ENCODE results near the gene SFMBT1.

Gene SFMBT1

DNA sequence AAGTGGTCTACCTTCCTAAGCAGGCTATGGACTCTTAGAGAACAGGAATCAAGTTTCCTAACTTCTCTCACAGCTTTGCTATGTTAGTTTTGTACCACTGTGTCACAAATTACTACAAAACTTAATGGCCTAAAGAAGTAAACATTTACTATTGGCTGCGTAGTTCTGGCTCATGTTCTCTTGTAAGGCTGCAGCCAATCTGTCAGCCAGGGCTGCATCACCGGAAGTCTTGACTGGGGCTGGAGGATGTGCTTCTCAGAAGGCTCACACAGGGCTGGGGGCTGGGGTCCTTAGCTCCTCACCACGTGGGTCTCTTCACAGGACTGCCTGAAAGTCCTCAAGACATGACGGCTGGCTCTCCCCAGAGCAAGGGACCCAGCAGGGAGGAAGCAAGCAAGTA lies 164.0 kb downstream of the SFMBT1 start:
- H3K4me1 ChIP-seq (ENCODE audit: control insufficient read depth, insufficient read depth, low read length, poor library complexity, severe bottlenecking): no peaks in the 10 kb centered on the region
- 85 to 98% methylated on average over 4 of the region's 4 CpGs for WGBS, 2 experiments (ENCODE audit: insufficient coverage in 2 of 2)
- H3K36me3 ChIP-seq (ENCODE audit: control insufficient read depth, insufficient read depth, low read length): no peaks in the 10 kb centered on the region
- no peaks in the 10 kb centered on the region for H3K9me3 ChIP-seq (ENCODE audit: control insufficient read depth, low read length)
- H3K4me3 ChIP-seq (ENCODE audit: extremely low read depth, insufficient read depth, low read length, poor library complexity, severe bottlenecking): no peak overlapping the region
- H3K27ac ChIP-seq (ENCODE audit: low read depth, low read length, severe bottlenecking): no peak overlapping the region

DNA sequence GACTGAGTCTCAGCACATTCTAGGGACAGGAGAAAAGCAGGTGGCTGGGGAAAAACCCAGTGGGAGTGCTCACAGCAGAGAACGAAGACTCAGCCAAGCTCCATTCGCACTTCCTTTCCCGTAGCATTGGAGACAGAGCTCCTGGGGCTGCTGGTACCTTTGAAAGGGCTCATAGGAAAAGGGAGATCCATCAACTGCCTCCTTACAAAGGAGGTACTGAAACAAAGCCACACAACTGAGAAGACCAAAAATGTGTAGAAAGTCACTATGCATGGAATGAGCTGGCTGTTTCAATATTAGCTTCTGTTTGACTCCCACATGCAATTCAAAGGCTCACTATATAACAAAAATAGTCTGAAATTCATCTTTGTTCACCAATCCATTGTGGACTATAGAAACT lies 165.4 kb downstream of the SFMBT1 start:
- H3K4me3 ChIP-seq (ENCODE audit: extremely low read depth, insufficient read depth, low read length, poor library complexity, severe bottlenecking): no peak overlapping the region
- no peak overlapping the region for H3K27ac ChIP-seq (ENCODE audit: low read depth, low read length, severe bottlenecking)
- no peaks in the 10 kb centered on the region for H3K36me3 ChIP-seq (ENCODE audit: control insufficient read depth, insufficient read depth, low read length)
- H3K9me3 ChIP-seq (ENCODE audit: control insufficient read depth, low read length): no peaks in the 10 kb centered on the region
- H3K4me1 ChIP-seq (ENCODE audit: control insufficient read depth, insufficient read depth, low read length, poor library complexity, severe bottlenecking): no peaks in the 10 kb centered on the region
- 88 to 90% methylated on average over 2 to 3 of the region's 3 CpGs for WGBS, 2 experiments (ENCODE audit: insufficient coverage in 2 of 2)

DNA sequence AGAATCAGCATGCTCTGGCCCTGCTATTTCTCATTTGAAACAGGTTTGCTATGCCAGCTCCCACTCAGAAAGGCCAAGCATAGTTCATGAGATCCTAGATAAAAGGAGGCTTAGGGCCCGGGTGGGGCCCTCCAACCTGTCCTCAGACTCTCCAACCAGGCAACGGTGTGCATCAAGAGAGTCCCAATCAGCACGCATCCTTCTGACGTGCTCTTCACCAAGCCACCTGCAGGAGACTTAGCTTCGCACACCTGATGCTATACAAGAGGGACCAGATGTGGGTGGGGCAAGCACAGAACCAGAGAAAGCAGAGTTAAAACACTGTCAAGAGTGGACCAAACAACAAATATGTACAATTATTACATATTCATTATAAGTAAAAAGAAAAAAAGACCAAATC lies 165.8 kb downstream of the SFMBT1 start:
- WGBS, 2 experiments (ENCODE audit: insufficient coverage in 2 of 2): 81 to 89% methylated on average over 3 to 4 of the region's 5 CpGs
- no peak overlapping the region for H3K27ac ChIP-seq (ENCODE audit: low read depth, low read length, severe bottlenecking)
- no peaks in the 10 kb centered on the region for H3K9me3 ChIP-seq (ENCODE audit: control insufficient read depth, low read length)
- no peaks in the 10 kb centered on the region for H3K4me1 ChIP-seq (ENCODE audit: control insufficient read depth, insufficient read depth, low read length, poor library complexity, severe bottlenecking)
- H3K36me3 ChIP-seq (ENCODE audit: control insufficient read depth, insufficient read depth, low read length): no peaks in the 10 kb centered on the region
- no peak overlapping the region for H3K4me3 ChIP-seq (ENCODE audit: extremely low read depth, insufficient read depth, low read length, poor library complexity, severe bottlenecking)

DNA sequence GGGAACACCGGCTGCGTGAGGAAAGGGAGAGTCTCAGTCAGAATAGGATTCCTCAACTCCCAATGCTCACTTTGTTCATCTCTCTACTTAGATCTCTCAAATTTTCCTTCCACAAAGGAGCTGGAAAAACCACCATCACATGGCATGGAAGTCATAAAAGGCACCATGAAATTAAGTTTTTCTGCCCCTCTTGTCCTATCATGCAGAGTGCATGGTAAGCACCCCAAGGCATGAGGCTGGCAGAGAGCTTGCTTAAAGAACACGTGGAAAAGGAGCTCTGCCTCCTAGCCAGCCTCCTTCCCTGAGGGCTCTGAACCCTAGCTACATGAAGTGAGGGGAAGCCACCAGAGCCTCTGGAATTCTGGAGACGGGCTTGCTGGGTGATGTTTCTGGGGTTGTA lies 166.3 kb downstream of the SFMBT1 start:
- Histone ChIP-seq H3K9me3 (ENCODE audit: control insufficient read depth, low read length) (no peaks in the 10 kb centered on the region), H3K4me1 (ENCODE audit: control insufficient read depth, insufficient read depth, low read length, poor library complexity, severe bottlenecking) (no peaks in the 10 kb centered on the region), H3K36me3 (ENCODE audit: control insufficient read depth, insufficient read depth, low read length) (no peaks in the 10 kb centered on the region), H3K27ac (ENCODE audit: low read depth, low read length, severe bottlenecking) (no peak overlapping the region), H3K4me3 (ENCODE audit: extremely low read depth, insufficient read depth, low read length, poor library complexity, severe bottlenecking) (no peak overlapping the region)
- 90 to 100% methylated on average over 3 of the region's 4 CpGs for WGBS, 2 experiments (ENCODE audit: insufficient coverage in 2 of 2)

DNA sequence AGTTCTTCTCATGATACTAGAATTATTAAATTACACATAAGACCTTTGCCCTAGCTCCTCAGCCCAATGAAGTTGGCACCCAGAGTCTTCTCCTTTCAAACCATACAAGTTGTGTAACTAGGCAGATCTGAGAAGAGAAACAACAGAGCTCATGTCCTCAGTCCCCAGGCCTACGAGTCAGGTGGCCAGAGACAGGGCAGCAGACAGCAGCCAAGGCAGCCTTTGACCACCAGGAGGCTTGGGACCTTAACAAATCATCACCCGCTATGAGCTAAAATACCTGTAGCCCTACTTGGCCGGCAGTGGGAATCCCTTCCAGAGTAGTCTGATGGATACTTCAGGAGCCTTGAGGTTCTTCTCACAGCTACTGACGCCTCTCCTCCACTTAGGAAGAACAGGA lies 166.8 kb downstream of the SFMBT1 start:
- no peaks in the 10 kb centered on the region for H3K36me3 ChIP-seq (ENCODE audit: control insufficient read depth, insufficient read depth, low read length)
- H3K27ac ChIP-seq (ENCODE audit: low read depth, low read length, severe bottlenecking): no peak overlapping the region
- 80 to 92% methylated on average over 2 to 3 of the region's 4 CpGs for WGBS, 2 experiments (ENCODE audit: insufficient coverage in 2 of 2)
- H3K4me3 ChIP-seq (ENCODE audit: extremely low read depth, insufficient read depth, low read length, poor library complexity, severe bottlenecking): no peak overlapping the region
- no peaks in the 10 kb centered on the region for H3K9me3 ChIP-seq (ENCODE audit: control insufficient read depth, low read length)
- H3K4me1 ChIP-seq (ENCODE audit: control insufficient read depth, insufficient read depth, low read length, poor library complexity, severe bottlenecking): no peaks in the 10 kb centered on the region

DNA sequence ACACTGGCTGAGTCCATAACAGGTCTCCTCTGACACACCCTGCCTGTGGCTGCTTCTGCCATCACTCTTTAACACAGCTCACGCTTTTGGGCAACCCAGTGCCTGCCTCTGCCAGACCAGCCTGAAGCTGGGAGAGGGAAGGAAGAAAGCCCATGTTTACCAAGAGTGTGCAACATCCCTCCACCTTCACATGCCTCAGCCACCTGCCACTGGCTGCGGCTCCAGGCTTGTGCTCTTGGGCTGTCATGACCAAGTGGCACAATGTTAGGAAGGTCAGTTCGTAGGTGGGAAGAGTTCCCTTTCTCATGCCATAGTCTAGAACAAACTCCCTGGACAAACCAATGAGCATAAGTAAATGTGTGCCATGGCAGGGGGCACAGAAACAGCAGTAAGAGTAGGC lies 168.8 kb downstream of the SFMBT1 start:
- no peak overlapping the region for H3K27ac ChIP-seq (ENCODE audit: low read depth, low read length, severe bottlenecking)
- 100% methylated on average over 1 of the region's 3 CpGs; no CpG with 5 or more reads in 1 of the 2 experiments for WGBS, 2 experiments (ENCODE audit: insufficient coverage in 2 of 2)
- H3K4me3 ChIP-seq (ENCODE audit: extremely low read depth, insufficient read depth, low read length, poor library complexity, severe bottlenecking): no peak overlapping the region
- H3K36me3 ChIP-seq (ENCODE audit: control insufficient read depth, insufficient read depth, low read length): no peaks in the 10 kb centered on the region
- H3K9me3 ChIP-seq (ENCODE audit: control insufficient read depth, low read length): no peaks in the 10 kb centered on the region
- H3K4me1 ChIP-seq (ENCODE audit: control insufficient read depth, insufficient read depth, low read length, poor library complexity, severe bottlenecking): no peaks in the 10 kb centered on the region

DNA sequence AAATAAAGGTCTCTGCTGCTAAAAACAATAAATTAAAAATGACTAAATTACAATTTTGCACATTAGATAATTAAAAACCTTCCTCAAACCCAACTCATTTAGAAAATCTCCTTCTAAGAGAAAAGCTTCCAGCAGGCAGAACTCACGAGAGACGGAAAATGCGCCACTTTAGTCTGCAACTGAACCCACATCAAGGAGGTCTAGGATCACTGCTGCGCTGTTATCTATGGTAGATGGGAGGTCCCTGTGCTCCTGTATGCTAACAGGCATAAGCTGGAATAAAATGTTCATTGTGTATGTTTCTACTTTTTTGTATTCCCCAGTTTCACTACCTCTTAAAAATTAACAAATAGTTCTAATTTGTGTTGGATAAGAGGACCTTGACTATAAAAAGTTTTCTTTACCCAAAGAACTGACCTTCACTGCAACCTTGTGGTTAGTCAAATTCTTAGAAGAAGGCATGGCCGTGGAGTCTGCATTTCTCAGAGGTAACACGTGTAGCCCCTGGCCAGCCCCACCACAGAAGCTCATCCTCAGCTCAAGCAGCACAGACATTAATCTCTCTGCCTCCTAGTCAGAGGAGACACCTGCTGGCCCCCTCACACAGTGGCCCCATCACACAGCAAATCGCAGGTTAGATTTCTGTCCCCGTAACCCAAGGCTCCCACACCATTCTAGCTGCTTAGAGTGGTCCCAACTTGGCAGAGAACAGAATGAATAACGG lies 170.8 kb downstream of the SFMBT1 start:
- H3K36me3 ChIP-seq (ENCODE audit: control insufficient read depth, insufficient read depth, low read length): no peaks in the 10 kb centered on the region
- no peaks in the 10 kb centered on the region for H3K4me1 ChIP-seq (ENCODE audit: control insufficient read depth, insufficient read depth, low read length, poor library complexity, severe bottlenecking)
- 79 to 86% methylated on average over 6 of the region's 9 CpGs for WGBS, 2 experiments (ENCODE audit: insufficient coverage in 2 of 2)
- no peaks in the 10 kb centered on the region for H3K9me3 ChIP-seq (ENCODE audit: control insufficient read depth, low read length)
- H3K4me3 ChIP-seq (ENCODE audit: extremely low read depth, insufficient read depth, low read length, poor library complexity, severe bottlenecking): no peak overlapping the region
- H3K27ac ChIP-seq (ENCODE audit: low read depth, low read length, severe bottlenecking): no peak overlapping the region

DNA sequence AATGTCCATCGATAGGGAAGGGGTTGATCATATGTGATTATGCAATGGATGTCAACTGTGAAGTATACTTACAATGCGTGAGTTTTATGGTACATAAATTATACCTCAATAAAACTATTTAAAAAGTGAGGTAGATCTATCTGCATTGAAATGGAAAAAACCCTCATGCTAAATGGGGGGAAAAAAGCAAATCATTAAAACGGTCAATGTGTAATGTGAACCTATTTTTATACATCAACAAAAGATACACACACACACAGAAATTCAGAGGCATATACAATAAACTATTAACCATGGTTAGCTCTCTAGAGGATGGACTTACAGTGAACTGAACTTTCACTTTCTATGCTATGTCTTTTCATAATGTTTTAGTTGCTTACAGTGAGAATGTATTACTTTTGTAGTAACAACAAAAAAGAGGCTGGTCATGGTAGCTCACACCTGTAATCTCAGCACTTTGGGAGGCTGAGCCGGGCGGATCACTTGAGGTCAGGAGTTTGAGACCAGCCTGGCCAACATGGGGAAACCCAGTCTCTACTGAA lies 171.6 kb downstream of the SFMBT1 start:
- no peaks in the 10 kb centered on the region for H3K9me3 ChIP-seq (ENCODE audit: control insufficient read depth, low read length)
- H3K27ac ChIP-seq (ENCODE audit: low read depth, low read length, severe bottlenecking): no peak overlapping the region
- no peak overlapping the region for H3K4me3 ChIP-seq (ENCODE audit: extremely low read depth, insufficient read depth, low read length, poor library complexity, severe bottlenecking)
- H3K36me3 ChIP-seq (ENCODE audit: control insufficient read depth, insufficient read depth, low read length): no peaks in the 10 kb centered on the region
- 100% methylated on average over 2 of the region's 5 CpGs for WGBS, 2 experiments (ENCODE audit: insufficient coverage in 2 of 2)
- no peaks in the 10 kb centered on the region for H3K4me1 ChIP-seq (ENCODE audit: control insufficient read depth, insufficient read depth, low read length, poor library complexity, severe bottlenecking)

DNA sequence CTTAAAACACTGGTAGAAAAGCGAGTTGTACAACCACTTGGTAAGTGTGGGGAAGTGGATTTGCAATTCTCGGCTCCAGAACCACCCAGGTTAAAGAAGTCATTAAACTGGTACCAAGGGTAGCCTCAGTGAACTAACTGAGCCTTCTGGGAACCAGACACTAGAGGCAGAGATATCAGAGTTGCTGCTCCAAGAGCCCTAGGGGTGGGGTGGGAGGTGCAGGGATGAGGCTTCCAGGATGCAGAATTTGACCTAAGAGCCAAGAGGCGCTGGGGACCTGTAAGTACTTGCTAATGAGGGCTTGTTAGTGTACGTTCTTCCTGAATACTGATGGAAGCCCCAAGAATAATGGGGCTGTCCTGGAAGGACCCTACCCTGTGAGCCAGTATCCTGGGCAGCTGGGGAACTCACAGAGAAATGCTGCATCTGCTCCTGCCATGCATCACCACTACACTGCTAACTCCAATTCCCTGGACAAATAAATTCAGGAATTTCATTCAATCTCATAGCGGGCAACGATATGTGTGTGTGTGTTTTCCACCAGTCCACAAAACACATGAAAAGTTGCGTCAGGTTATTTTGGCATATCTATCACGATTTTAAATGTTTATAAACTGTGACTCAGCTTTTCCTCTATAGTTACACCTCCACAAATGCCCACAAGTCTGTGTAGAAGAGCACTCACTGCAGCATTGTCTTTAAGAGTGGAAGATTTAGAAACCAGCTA lies 172.3 kb downstream of the SFMBT1 start:
- Histone ChIP-seq H3K27ac (ENCODE audit: low read depth, low read length, severe bottlenecking) (no peak overlapping the region), H3K36me3 (ENCODE audit: control insufficient read depth, insufficient read depth, low read length) (no peaks in the 10 kb centered on the region), H3K9me3 (ENCODE audit: control insufficient read depth, low read length) (no peaks in the 10 kb centered on the region), H3K4me3 (ENCODE audit: extremely low read depth, insufficient read depth, low read length, poor library complexity, severe bottlenecking) (no peak overlapping the region), H3K4me1 (ENCODE audit: control insufficient read depth, insufficient read depth, low read length, poor library complexity, severe bottlenecking) (no peaks in the 10 kb centered on the region)
- WGBS, 2 experiments (ENCODE audit: insufficient coverage in 2 of 2): 86 to 94% methylated on average over 4 to 6 of the region's 8 CpGs

DNA sequence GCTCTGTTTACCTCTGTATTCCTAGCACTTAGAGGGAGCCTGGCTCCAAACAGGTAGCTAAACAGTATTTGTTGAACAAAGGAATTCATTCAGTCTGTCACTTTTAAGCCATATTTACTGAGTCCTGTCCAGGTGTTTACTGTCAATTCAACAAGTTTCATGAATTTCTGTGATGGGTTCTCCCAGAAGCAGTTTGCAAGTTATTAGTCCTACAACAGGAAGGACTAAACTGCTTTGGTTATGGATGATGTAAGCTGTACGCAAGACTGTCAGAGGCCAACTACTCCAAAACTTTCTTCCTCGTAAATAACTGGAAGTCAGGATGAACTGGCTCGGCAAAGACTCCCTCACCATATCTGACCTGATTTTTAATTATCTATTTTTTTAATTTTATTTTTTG lies 173.6 kb downstream of the SFMBT1 start:
- Histone ChIP-seq H3K36me3 (ENCODE audit: control insufficient read depth, insufficient read depth, low read length) (no peaks in the 10 kb centered on the region), H3K4me3 (ENCODE audit: extremely low read depth, insufficient read depth, low read length, poor library complexity, severe bottlenecking) (no peak overlapping the region), H3K27ac (ENCODE audit: low read depth, low read length, severe bottlenecking) (no peak overlapping the region), H3K9me3 (ENCODE audit: control insufficient read depth, low read length) (no peaks in the 10 kb centered on the region), H3K4me1 (ENCODE audit: control insufficient read depth, insufficient read depth, low read length, poor library complexity, severe bottlenecking) (no peaks in the 10 kb centered on the region)
- WGBS, 2 experiments (ENCODE audit: insufficient coverage in 2 of 2): no CpG with 5 or more reads among the region's 3 CpGs

DNA sequence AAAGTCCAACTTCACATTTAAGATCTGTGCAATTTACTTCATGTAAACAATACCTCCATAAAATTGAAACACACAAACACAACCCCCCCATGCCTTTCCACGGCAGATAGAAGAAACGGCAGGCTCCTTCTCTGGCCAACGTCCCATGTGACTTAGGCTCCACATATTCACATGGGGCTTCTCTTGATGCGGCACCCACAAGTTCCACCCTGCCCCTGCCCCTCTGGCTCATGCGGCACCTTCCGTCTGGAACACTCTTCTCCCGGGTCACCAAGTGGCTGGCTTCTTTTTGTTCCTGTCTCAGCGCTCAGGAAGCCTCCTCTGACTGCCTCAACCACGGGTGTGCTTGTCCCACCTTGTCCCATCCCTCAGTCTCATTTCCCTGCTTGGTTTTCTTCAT lies 174.1 kb downstream of the SFMBT1 start:
- H3K36me3 ChIP-seq (ENCODE audit: control insufficient read depth, insufficient read depth, low read length): no peaks in the 10 kb centered on the region
- 79 to 93% methylated on average over 9 of the region's 9 CpGs for WGBS, 2 experiments (ENCODE audit: insufficient coverage in 2 of 2)
- no peak overlapping the region for H3K27ac ChIP-seq (ENCODE audit: low read depth, low read length, severe bottlenecking)
- no peaks in the 10 kb centered on the region for H3K9me3 ChIP-seq (ENCODE audit: control insufficient read depth, low read length)
- H3K4me3 ChIP-seq (ENCODE audit: extremely low read depth, insufficient read depth, low read length, poor library complexity, severe bottlenecking): no peak overlapping the region
- H3K4me1 ChIP-seq (ENCODE audit: control insufficient read depth, insufficient read depth, low read length, poor library complexity, severe bottlenecking): no peaks in the 10 kb centered on the region
